B cell (primary cell): ENCODE data around the gene ZNF606. TPM values are rescaled to one million over a fixed set of nuclear protein-coding genes. Genes with fewer than 3 reads are reported as not detected.

Experiments used
- ATAC-seq: fragments of 200-7000 bp; cut with Tn5 transposase; one replicate; pipeline ENCODE4 v1.10.0; 2021; ENCODE audit warnings: low read depth, mild to moderate bottlenecking, moderate number of reproducible peaks, moderate library complexity
- CTCF ChIA-PET: fragments of 350-600 bp; sonication (Branson Sonifier 250); formaldehyde crosslinking; loops from one replicate; lab custom pipeline; 2021; ENCODE audit warnings: antibody characterized with exemption, inconsistent platforms; lab: Charles Lee
- POLR2A ChIA-PET: fragments of 350-600 bp; sonication (Branson Sonifier 250); formaldehyde crosslinking; loops from one replicate; lab custom pipeline; 2021; ENCODE audit warnings: antibody characterized with exemption; lab: Charles Lee
- DNase-seq: peaks from one replicate; pipeline ENCODE4 v3.0.0; 2013
- H2AFZ ChIP-seq: 2 replicates; pipeline ENCODE4 v1.6.1; 2012; ENCODE audit warnings: mild to moderate bottlenecking, low read depth, low read length; ENCODE audit not compliant: insufficient read depth, poor library complexity, severe bottlenecking
- H3K27ac ChIP-seq, 2 donors: 1 replicate in 1 of 2; 2 replicates in 1 of 2; pipeline ENCODE4 v1.5.1; 2012 to 2013; ENCODE audit warnings: low read length in 2 of 2, mild to moderate bottlenecking in 2 of 2, moderate library complexity in 1 of 2
- H3K27me3 ChIP-seq, 4 experiments: fragments of 200-600 bp in 1 of 4; sonication (generic) in 1 of 4; replicated peaks in 1 of 4; 1 replicate in 2 of 4; 2 replicates in 2 of 4; pipeline versions ENCODE4 v1.6.1 to v1.7.0; 2013 to 2016; ENCODE audit warnings: low read length in 3 of 4, mild to moderate bottlenecking in 2 of 4, mixed read lengths in 1 of 4, moderate library complexity in 1 of 4; ENCODE audit not compliant: insufficient read depth in 4 of 4, control insufficient read depth in 3 of 4; ENCODE audit errors: control extremely low read depth in 1 of 4
- H3K36me3 ChIP-seq, 2 experiments: replicated peaks in 1 of 2; 1 replicate in 1 of 2; 2 replicates in 1 of 2; pipeline versions ENCODE4 v1.6.1 to v1.7.1; 2013; ENCODE audit warnings: low read length in 1 of 2; ENCODE audit not compliant: insufficient read depth in 2 of 2, control insufficient read depth in 1 of 2; ENCODE audit errors: control extremely low read depth in 1 of 2, extremely low read depth in 1 of 2
- H3K4me1 ChIP-seq, 2 donors: fragments of 200-600 bp in 1 of 2; sonication (generic) in 1 of 2; 1 replicate in 1 of 2; 2 replicates in 1 of 2; pipeline versions ENCODE4 v1.5.1 to v1.6.1; 2013 to 2017; ENCODE audit warnings: low read length in 2 of 2; ENCODE audit not compliant: control insufficient read depth in 2 of 2, insufficient read depth in 2 of 2
- H3K4me2 ChIP-seq: replicated peaks from 2 replicates; pipeline ENCODE3; 2012; ENCODE audit warnings: mild to moderate bottlenecking, low read depth, low read length; ENCODE audit not compliant: poor library complexity, severe bottlenecking
- H3K4me3 ChIP-seq, 5 experiments: fragments of 200-600 bp in 1 of 5; sonication (generic) in 1 of 5; 1 replicate in 3 of 5; 2 replicates in 2 of 5; pipeline versions ENCODE4 v1.5.1 to v1.7.0; 2011 to 2016; ENCODE audit warnings: low read length in 4 of 5, mild to moderate bottlenecking in 4 of 5, low read depth in 2 of 5, control low read depth in 1 of 5, moderate library complexity in 1 of 5; ENCODE audit not compliant: insufficient read depth in 1 of 5; ENCODE audit errors: control extremely low read depth in 1 of 5, extremely low read depth in 1 of 5
- H3K79me2 ChIP-seq: fragments of 200-600 bp; sonication (generic); one replicate; pipeline ENCODE4 v1.6.0; 2016; ENCODE audit warnings: low read length; ENCODE audit not compliant: control insufficient read depth, insufficient read depth
- H3K9ac ChIP-seq: fragments of 200-600 bp; sonication (generic); 2 replicates; pipeline ENCODE4 v1.6.1; 2017; ENCODE audit warnings: mild to moderate bottlenecking, low read length, moderate library complexity
- H3K9me3 ChIP-seq, 3 donors: one replicate each; pipeline versions ENCODE4 v1.6.1 to v1.7.1; 2013; ENCODE audit warnings: low read length in 2 of 3; ENCODE audit not compliant: control insufficient read depth in 2 of 3, insufficient read depth in 1 of 3; ENCODE audit errors: control extremely low read depth in 1 of 3
- H4K20me1 ChIP-seq: 2 replicates; pipeline ENCODE4 v1.6.0; 2012; ENCODE audit warnings: mild to moderate bottlenecking, low read length; ENCODE audit not compliant: insufficient read depth, control insufficient read depth, poor library complexity, severe bottlenecking
- H3K27ac Mint-ChIP-seq: one replicate; pipeline ENCODE4 v1.8.0; 2021; ENCODE audit warnings: mixed read lengths
- H3K27me3 Mint-ChIP-seq: one replicate; pipeline ENCODE4 v1.8.0; 2021; ENCODE audit warnings: mixed read lengths
- H3K4me1 Mint-ChIP-seq: one replicate; pipeline ENCODE4 v1.8.0; 2021; ENCODE audit warnings: mixed read lengths
- H3K4me3 Mint-ChIP-seq: one replicate; pipeline ENCODE4 v1.8.0; 2021; ENCODE audit warnings: mixed read lengths
- H3K9me3 Mint-ChIP-seq: one replicate; pipeline ENCODE4 v1.8.0; 2022; ENCODE audit warnings: mixed read lengths; ENCODE audit not compliant: insufficient read depth
- EZH2 ChIP-seq: IDR thresholded peaks from 2 replicates; pipeline ENCODE4 v1.6.1; 2012; ENCODE audit warnings: borderline replicate concordance, low read depth, mild to moderate bottlenecking, moderate library complexity, low read length; ENCODE audit not compliant: insufficient read depth, poor library complexity, severe bottlenecking
- WGBS: methylation state at CpG from one replicate; pipeline ENCODE4 v1.1.5; 2013; ENCODE audit warnings: missing lambda C conversion rate; ENCODE audit not compliant: insufficient coverage; 5-methylcytosine and 5-hydroxymethylcytosine counted together
- intact Hi-C: fragments of 100-400 bp; cut with micrococcal nuclease; formaldehyde crosslinking; loops from one replicate; pipeline ENCODE4 v1.10.0; 2022
- polyA plus RNA-seq: library from polyadenylated mRNA; depleted of rRNA; stranded (reverse); fragments of >200 nt; gene quantifications from 2 replicates; pipeline ENCODE4 v1.2.3, GENCODE V29; 2012
- total RNA-seq, 2 donors: library from RNA; stranded (reverse); fragments of 120-200 nt in 1 of 2; gene quantifications; 1 replicate in 1 of 2; 2 replicates in 1 of 2; pipeline versions ENCODE4 v1.2.3 to v1.2.4, GENCODE V29; 2013 to 2022
- TF ChIP-seq, protein P1 (sequence below): fragments of 200-600 bp; IDR thresholded peaks from one replicate; pipeline ENCODE4 v1.8.0; 2022; ENCODE audit warnings: antibody characterized with exemption, mild to moderate bottlenecking

The ZNF606 gene
- total and polyA plus RNA-seq, 2 donors (not counting 1 experiment from before 2014, with no cell fraction given), result 11.5 to 48.4 TPM

- CTCF ChIA-PET, result interaction anchor here (1.2 kb wide), 1 partner anchor 19 kb away, joined by 4 read pairs; the partner anchor contains the start of gene ZNF417
- H3K4me3 Mint-ChIP-seq, result peak overlapping the region; percentile 94
- POLR2A ChIA-PET, result interaction anchor here (0.8 to 1.6 kb wide), 2 partner anchors 10 to 486 kb away, joined by 3 to 4 read pairs; no protein-coding TSS in a partner anchor
Measured at GRCh38 chr19:57935731-57936130, 66.9 kb downstream of the ZNF606 start.

More at GRCh38 chr19:57935731-57936130, 66.9 kb downstream of the ZNF606 start:
- Histone ChIP-seq H2AFZ (no peak overlapping the region), H3K79me2 (peaks cover 40% of the 10 kb centered on the region), H3K36me3 (peaks cover under 1 to 3% of the 10 kb centered on the region in 2 experiments), H3K9me3 (peaks cover 0 to 66% (median 6%) of the 10 kb centered on the region in 3 donors), H3K27ac (no peak overlapping the region), H3K4me2 (peak overlapping the region; percentile 95), H4K20me1 (no peaks in the 10 kb centered on the region), H3K27me3 (no peaks in the 10 kb centered on the region), H3K4me1 (peaks cover 8 to 14% of the 10 kb centered on the region in 2 donors), H3K9ac (no peak overlapping the region), H3K4me3 (peak overlapping the region in 1 of 5 experiments; percentile 83)
- peaks cover 17% of the 10 kb centered on the region for H3K4me1 Mint-ChIP-seq
- WGBS, result 80% methylated on average over 3 of the region's 12 CpGs
- intact Hi-C loops, result loop anchor here (1.0 kb wide), 3 partner anchors 12 to 46 kb away; partner anchors contain the start of genes ZNF256, ZNF417 and ZNF814
- DNase-seq, result no peak
- no peaks in the 10 kb centered on the region for H3K27me3 Mint-ChIP-seq
- peak overlapping the region; percentile 20 for H3K27ac Mint-ChIP-seq
- TF ChIP-seq, protein P1, sequence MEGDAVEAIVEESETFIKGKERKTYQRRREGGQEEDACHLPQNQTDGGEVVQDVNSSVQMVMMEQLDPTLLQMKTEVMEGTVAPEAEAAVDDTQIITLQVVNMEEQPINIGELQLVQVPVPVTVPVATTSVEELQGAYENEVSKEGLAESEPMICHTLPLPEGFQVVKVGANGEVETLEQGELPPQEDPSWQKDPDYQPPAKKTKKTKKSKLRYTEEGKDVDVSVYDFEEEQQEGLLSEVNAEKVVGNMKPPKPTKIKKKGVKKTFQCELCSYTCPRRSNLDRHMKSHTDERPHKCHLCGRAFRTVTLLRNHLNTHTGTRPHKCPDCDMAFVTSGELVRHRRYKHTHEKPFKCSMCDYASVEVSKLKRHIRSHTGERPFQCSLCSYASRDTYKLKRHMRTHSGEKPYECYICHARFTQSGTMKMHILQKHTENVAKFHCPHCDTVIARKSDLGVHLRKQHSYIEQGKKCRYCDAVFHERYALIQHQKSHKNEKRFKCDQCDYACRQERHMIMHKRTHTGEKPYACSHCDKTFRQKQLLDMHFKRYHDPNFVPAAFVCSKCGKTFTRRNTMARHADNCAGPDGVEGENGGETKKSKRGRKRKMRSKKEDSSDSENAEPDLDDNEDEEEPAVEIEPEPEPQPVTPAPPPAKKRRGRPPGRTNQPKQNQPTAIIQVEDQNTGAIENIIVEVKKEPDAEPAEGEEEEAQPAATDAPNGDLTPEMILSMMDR, result no peak
- no peak for TF ChIP-seq EZH2
- peaks cover 16% of the 10 kb centered on the region for H3K9me3 Mint-ChIP-seq
- ATAC-seq, result no peak
